T-helper 1 cell treated with Interleukin-12 subunit alpha and Interleukin-12 subunit beta and Interleukin-4 antibody, amounts not matched to agents 30 ng/mL and 1 ng/mL, for 36 hours (primary cell): Measurements from ENCODE around the gene DPY30. TPM values are rescaled to one million over a fixed set of nuclear protein-coding genes. Genes with fewer than 3 reads are reported as not detected.
"Not testable (repeated sequence)": the region's sequence is repeated elsewhere in the genome, so short reads cannot be mapped to it uniquely, and the experiment has no call there.

Source experiments
- intact Hi-C: fragments of 100-400 bp; cut with micrococcal nuclease; formaldehyde crosslinking; loops from one replicate; pipeline ENCODE4 v1.15.1; 2024
- total RNA-seq: library from RNA; stranded (reverse); gene quantifications from 2 replicates; pipeline ENCODE4 v1.2.3, GENCODE V29; 2022

Gene DPY30
- total RNA-seq = 53.3 and 59.3 TPM in 2 replicates

DNA sequence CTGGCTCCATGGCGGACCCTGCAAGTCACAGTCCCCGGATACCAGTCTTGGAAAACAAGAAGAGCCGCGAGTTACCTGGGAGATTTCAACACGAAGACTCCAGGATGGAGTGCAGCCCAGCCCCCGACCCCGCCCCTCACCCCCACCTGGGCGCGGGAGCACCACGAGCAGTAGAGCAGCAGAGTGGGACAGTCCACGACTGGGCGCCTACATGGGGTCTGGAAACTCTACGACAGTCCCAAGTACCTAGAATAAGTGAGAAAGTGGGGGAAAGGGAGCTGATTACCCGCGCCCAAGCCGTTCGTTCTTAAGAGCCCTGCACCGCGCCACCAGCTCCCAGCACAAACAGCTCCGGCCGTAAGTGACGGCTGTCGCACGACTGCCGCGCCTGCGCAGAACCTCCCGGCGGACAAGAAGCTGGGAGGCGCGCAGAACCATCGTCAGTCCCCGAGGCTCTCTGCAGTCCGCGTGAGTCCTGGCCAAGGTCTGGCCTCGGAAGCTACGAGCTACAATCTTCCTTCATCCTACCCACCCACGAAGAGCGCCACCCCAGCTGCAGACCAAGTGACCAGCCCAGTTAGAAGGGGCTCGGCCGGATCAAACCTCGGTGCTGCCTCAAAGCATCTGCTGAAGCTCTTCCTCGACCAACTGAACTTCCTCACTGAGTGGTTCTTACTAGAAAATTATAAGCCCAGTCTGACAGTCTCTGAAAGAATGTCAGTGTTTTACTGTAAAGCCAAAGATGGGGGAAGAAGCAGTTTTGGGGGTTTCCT, at the start of gene DPY30:
Gene DPY30 (minus strand): TSS at position 359 of the 773 bp plus-strand sequence. CDS start 349 bp downstream, at position 10.
- intact Hi-C loops = loop anchor here (1.0 kb wide), 6 partner anchors 24 to 589 kb away; partner anchors contain the start of genes MEMO1, SLC30A6, SPAST and TTC27

DNA sequence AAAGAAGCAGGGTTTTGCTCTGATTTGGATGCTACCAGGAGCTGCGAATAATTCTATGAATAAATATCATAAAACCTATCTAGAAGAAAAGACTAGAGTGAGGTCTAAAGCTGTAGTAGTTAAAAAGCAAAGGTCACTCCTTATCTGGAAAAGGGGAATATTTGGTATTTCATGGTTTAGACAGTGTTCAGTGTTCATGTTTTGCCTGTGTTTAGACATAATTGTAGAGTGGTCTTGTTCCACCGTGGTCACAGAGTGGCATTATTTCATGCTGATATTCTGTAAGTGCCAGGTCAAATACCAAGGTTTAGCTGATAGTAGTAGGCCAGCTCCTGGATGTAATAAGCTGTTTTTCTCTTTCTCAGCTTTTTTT, 34.5 kb upstream of the DPY30 start:
- intact Hi-C loops = no loop called here

DNA sequence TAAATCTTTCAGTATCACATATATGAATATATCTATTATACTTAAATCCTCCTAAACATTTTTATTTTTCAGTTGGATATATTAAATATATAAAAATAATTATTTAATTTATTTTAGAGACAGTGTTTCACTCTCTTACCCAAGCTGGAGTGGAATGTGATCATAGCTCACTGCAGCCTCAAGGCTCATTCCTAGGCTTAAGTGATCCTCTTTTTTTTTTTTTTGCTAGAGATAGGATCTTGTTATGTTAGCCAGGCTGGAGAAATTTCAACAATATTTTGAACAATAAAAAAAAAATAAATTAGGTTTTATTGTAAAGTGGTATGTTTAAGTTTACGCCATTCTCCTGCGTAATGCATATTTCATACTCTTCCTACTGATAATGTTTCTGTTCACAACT, 27.9 kb upstream of the DPY30 start:
- intact Hi-C loops = loop anchor here (10.0 kb wide), 1 partner anchor 743 kb away; no protein-coding TSS in a partner anchor

DNA sequence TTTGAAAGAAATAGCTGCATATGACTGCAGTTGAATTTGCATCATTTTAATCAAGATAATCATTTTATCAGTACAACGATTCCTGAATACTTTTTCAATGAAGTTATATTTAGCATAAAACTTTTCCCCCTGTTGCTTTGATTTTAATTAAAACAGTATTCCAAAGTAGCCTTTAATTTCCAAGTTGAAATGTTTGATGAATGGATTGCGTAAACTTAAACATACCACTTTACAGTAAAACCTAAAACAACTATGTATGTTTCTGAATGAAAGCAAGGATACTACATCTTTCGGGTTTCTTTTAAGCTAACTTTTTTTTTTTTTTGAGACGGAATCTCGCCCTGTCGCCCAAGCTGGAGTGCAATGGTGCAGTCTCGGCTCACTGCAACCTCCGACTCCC, 25.1 kb upstream of the DPY30 start:
- intact Hi-C loops = loop anchor here (1.0 to 10.0 kb wide), 3 partner anchors 740 to 1832 kb away; partner anchors contain the start of genes FAM98A and LBH

DNA sequence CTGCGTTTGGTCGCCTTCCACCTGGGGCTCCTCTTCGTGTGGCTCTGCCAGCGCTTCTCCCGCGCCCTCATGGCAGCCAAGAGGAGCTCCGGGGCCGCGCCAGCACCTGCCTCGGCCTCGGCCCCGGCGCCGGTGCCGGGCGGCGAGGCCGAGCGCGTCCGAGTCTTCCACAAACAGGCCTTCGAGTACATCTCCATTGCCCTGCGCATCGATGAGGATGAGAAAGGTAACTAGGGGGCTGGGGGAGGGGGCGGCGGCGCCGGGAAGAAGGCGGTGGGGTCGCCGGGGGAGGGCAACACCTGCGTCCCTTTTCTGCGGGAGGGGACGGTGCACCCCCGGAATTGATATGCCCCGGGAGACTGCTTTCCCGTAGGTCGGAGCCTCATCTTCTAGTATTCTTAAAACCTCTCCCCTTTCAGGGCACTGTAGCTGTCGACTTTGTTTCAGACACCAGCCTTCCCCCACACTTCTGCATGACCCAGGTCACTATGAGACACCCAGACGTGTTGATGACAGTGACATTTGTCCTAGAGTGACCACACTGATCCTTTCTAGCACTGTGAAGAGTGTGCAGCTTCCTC, 24.5 kb upstream of the DPY30 start:
- intact Hi-C loops = loop anchor here (1.0 to 10.0 kb wide), 3 partner anchors 739 to 1832 kb away; partner anchors contain the start of genes FAM98A and LBH

DNA sequence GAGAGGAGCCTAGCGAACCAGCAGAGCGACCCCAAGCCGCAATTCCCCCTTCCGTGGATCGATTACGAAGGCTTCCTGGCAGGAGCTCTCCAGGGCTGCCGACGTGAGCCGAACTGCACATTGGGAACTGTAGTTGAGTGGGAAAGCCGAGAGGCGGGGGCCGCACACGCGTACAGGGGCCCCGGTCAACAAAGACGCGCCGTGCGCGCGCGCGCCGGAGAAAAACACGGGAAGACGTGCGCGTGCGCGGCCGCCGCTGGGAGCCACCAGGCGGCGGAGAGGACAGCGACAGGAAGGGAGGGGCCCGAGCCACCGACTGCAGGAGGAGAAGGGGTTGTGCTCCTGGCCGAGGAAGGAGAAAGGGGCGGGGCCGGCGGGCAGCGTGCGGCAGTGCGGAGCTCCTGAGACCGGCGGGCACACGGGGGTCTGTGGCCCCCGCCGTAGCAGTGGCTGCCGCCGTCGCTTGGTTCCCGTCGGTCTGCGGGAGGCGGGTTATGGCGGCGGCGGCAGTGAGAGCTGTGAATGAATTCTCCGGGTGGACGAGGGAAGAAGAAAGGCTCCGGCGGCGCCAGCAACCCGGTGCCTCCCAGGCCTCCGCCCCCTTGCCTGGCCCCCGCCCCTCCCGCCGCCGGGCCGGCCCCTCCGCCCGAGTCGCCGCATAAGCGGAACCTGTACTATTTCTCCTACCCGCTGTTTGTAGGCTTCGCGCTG, 23.9 kb upstream of the DPY30 start, which contains the start of gene SPAST:
Gene SPAST (plus strand): TSS at position 247 of the 711 bp plus-strand sequence. CDS start 276 bp downstream, at position 523.
- intact Hi-C loops = loop anchor here (1.0 to 10.0 kb wide), 12 partner anchors 24 to 1917 kb away; partner anchors contain the start of genes BIRC6, DPY30, FAM98A and LBH

DNA sequence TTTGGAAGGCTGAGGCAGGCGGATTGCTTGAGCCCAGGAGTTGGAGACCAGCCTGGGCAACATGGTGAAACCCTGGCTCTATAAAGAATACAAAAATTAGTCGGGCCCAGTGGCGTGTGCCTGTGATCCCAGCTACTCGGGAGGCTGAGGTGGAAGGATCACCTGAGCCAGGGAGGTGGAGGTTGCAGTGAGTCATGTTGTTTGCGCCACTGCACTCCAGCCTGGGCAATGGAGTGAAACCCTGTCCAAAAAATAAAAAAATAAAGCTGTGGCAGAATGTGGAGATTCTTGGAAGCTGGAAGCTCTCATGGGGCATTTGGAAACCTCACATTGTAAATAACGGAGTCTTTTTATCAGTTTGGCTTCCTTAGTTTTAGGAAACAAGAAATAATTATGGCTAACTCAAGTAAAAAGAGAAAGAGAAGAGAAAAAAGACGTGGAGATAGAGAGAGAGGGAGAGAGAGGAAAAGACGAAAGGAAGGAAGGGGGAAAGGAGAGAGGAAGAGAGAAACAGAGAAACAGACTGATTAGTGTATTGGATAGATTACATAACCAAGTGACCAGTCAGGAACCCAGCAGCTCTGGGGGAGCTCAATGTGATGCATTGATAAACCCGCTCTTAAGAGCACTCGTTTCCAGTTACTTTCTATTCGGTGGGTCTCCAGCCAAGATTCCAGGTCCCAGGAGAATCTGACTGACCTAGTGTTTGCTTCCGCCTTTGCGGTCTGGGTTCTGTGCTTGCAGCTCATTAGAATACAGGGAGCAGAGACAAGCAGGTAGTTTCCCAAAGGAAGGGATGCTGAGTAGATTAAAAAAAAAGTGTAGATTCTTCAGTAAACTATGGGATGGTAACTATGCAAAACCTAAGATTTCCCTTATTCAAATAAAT, 22.6 kb upstream of the DPY30 start:
- intact Hi-C loops = loop anchor here (2.0 to 10.0 kb wide), 3 partner anchors 737 to 1830 kb away; partner anchors contain the start of gene LBH

DNA sequence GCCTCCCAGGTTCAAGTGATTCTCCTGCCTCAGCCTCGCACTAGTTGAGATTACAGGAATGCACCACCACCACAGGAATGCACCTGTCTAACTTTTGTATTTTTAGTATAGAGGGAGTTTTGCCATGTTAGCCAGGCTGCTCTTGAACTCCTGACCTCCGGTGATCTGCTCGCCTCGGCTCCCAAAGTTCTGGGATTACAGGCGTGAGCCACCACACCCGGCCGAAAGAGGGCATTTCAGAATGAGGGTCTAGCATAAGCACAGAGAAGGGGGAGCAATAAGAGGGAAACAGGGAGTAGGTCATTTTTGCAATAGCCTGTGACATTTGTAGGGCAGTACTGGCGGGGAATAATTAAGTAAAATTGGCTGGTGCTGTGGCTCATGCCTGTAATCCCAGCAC, 21.8 kb upstream of the DPY30 start:
- intact Hi-C loops = loop anchor here (5.0 to 10.0 kb wide), 2 partner anchors 737 to 1829 kb away; partner anchors contain the start of gene LBH

DNA sequence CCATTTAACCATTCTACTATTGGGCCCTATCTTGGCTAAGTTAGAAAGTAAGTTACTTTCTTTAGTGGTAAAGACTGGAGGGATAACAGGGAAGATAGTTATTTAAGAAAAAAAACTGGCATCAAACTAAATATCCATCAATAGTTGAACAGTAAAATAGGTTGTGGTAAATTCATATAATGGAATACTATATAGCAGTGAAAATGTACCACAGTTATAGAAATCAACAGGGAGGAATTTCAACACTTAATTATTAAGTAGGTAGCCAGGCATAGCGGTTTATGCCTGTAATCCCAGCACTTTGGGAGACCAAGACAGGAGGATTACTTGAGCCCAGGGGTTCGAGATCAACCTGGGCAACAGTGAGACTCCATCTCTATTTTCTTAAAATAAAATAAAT, 20.7 kb upstream of the DPY30 start:
- intact Hi-C loops = loop anchor here (5.0 to 10.0 kb wide), 2 partner anchors 735 to 1828 kb away; partner anchors contain the start of gene LBH

DNA sequence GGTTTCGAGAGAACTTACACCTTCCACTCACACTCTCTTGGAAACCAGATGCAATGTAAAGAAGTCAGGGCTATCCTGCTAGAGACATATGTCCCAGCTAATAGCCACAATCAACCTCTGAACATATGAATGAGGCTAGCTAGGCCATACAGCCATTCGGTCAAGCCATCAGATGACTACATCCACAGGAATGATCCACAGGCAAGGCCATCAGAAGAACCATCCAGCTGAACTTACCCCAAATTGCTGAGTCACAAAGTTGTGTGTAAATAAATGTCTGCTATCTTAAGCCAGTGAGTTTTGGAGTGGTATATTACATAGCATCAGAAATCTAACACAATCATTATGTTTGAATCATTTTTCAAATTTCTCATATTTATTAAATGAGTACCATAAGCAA, 18.5 kb upstream of the DPY30 start:
- intact Hi-C loops = no loop called here

DNA sequence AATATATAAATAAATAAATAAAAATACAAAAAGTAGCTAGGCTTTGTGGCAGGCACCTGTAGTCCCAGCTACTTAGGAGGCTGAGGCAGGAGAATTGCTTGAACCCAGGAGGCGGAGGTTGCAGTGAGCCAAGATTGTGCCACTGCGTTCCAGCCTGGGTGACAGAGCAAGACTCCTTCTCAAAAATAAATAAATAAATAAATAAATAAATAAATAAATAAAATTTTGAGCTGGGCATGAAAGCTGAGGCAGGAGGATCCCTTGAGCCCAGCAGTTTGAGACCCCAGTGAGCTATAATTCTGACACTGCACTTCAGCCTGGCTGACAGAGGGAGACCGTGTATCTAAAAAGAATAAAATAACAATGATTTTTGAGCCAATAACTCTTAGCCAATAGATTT, 15.0 kb upstream of the DPY30 start:
- intact Hi-C loops = not testable (repeated sequence)

DNA sequence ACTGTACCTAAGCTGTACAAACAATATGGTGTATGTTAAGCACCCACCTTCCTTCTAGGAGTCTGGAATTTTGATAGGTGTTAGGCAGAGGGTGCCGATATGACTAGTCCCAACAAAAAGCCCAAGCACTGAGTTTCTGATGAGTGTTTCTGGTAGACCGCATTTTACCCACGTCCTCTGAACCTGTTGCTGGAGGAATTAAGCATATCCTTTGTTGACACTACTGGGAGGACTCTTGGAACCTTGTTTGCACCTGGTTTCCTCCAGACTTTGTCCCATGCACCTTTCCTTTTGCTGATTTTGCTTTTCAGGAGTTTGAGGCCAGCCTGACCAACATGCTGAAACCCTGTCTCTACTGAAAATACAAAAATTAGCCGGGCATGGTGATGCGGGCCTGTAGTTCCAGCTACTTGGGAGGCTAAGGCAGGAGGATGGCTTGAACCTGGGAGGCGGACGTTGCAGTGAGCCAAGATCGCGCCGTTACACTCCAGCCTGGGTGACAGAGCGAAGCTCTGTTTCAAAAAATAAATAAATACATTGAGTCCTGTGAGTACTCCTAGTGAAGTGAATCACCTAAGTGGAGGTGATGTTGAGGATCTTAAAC, 12.3 kb upstream of the DPY30 start:
- intact Hi-C loops = no loop called here

DNA sequence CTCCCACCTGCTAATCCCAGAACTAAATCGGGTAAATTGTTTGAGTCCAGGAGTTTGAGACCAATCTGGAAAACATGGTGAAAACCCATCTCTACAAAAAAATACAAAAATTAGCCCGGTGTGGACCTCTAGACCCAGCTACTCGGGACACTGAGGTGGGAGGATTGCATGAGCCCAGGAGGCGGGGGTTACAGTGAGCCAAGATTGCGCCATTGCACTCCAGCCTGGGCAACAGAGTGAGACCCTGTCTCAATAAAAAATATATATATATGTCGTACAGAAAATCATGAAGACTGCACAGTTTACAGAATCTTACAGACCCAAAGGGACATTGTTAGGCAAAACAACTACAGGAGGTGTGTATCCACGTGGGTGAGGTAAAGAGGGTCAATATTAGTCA, 4.0 kb upstream of the DPY30 start:
- intact Hi-C loops = no loop called here

DNA sequence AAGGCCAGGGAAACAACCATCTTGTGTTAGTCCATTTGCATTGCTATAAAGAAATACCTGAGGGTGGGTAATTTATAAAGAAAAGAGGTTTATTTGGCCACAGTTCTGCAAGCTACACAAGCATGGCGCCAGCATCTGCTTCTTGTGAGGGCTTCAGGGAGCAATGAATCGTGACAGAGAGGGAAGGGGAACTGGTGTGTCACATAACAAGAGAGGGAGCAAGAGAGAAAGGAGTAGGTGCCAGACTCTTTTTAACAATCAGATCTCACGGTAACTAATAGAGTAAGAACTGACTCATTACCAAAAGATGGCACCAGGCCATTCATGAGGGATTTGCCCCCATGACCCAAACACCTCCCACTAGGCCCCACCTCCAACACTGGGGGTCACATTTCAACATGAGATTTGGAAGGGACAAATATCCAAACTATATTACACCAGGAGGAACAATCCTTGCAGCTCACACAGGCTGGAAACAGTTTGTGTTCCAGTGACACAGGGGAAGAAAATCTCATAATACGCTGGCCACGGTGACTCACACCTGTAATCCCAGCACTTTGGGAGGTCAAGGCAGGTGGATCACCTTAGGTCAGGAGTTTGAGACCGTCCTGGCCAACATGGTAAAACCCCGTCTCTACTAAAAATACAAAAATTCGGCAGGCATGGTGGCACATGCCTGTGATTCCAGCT, 5.3 kb downstream of the DPY30 start:
- intact Hi-C loops = not testable (repeated sequence)

DNA sequence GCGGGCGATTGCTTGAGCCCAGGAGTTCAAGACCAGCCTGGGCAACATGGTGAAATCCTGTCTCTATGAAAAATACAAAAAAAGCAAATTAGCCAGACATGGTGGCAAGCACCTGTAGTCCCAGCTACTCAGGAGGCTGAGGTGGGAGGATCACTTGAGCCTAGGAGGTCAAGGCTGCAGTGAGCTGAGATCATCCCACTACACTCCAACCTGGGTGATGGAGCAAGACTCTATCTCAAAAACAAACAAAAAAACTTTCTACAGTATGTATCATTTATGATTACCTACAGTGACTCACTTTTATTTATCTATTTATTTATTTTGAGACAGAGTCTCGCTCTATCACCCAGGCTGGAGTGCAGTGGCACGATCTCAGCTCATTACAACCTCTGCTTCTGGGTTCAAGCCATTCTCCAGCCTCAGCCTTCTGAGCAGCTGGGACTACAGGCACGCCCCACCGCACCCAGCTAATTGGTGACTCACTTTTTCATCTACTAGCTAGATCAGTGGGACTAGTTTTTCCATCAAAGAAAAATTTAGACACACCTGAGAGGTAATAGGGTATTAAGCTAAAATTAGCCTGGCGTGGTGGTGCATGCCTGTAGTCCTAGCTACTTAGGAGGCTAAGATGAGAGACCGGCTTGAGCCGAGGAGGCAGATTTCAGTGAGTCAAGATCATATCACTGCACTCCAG, 20.7 kb downstream of the DPY30 start:
- intact Hi-C loops = not testable (repeated sequence)

DNA sequence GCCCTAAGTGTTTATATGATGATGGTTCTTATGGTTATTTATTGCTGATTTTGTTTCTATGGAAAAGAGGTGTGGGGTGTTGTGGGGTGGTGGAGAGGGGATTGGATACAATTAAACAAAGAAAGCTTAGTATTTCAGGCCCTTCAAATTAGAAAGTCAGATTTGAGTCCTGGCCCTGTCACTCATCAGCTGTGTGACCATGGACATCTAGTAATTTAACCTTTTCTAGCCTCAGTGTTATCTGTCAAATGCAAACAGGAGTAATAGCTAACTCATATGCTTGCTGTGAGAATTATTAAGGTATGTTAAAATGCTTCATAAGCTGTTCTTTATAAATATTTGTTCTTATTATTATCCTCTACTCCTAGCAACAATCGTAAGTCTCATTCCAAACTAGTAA, 26.7 kb downstream of the DPY30 start:
- intact Hi-C loops = loop anchor here (5.0 kb wide), 2 partner anchors 124 to 1584 kb away; partner anchors contain the start of gene FAM98A

DNA sequence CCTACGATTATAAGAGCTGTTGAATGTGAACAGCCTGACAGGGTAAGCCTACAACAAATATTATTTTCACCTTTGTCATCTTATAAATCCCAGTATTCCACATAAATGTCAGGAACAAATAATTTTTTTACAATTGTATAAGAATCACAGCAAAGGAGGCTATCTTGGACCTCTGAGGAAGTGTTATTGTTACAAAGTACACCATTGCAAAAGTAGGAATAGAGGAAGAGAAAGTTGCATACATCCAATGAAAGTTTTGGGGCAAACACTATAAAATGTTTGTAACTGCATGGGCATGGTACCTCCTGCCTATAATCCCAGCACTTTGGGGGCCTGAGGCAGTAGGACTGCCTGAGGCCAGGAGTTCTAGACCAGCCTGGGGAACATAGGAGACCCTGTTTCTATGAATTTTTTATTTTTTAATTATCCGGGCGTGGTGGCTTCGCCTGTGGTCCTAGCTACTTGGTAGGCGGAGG, 28.1 kb downstream of the DPY30 start:
- intact Hi-C loops = loop anchor here (1.0 to 5.0 kb wide), 9 partner anchors 28 to 1865 kb away; partner anchors contain the start of genes BIRC6, DPY30, FAM98A and SLC30A6
